B cell (primary cell): Measurements from ENCODE around the gene B4GALT3. TPM values are rescaled to one million over a fixed set of nuclear protein-coding genes. Genes with fewer than 3 reads are reported as not detected.
A peak's percentile ranks its signal among the peaks of the same experiment; 100 is the strongest.

Experiments
- ATAC-seq: fragments of 200-7000 bp; cut with Tn5 transposase; one replicate; pipeline ENCODE4 v1.10.0; 2021; ENCODE audit warnings: low read depth, mild to moderate bottlenecking, moderate number of reproducible peaks, moderate library complexity
- CTCF ChIA-PET: fragments of 350-600 bp; sonication (Branson Sonifier 250); formaldehyde crosslinking; loops from one replicate; lab custom pipeline; 2021; ENCODE audit warnings: antibody characterized with exemption, inconsistent platforms; lab: Charles Lee
- POLR2A ChIA-PET: fragments of 350-600 bp; sonication (Branson Sonifier 250); formaldehyde crosslinking; loops from one replicate; lab custom pipeline; 2021; ENCODE audit warnings: antibody characterized with exemption; lab: Charles Lee
- DNase-seq: peaks from one replicate; pipeline ENCODE4 v3.0.0; 2013
- H2AFZ ChIP-seq: 2 replicates; pipeline ENCODE4 v1.6.1; 2012; ENCODE audit warnings: mild to moderate bottlenecking, low read depth, low read length; ENCODE audit not compliant: insufficient read depth, poor library complexity, severe bottlenecking
- H3K27ac ChIP-seq, 2 donors: 1 replicate in 1 of 2; 2 replicates in 1 of 2; pipeline ENCODE4 v1.5.1; 2012 to 2013; ENCODE audit warnings: low read length in 2 of 2, mild to moderate bottlenecking in 2 of 2, moderate library complexity in 1 of 2
- H3K27me3 ChIP-seq, 4 experiments: fragments of 200-600 bp in 1 of 4; sonication (generic) in 1 of 4; replicated peaks in 1 of 4; 1 replicate in 2 of 4; 2 replicates in 2 of 4; pipeline versions ENCODE4 v1.6.1 to v1.7.0; 2013 to 2016; ENCODE audit warnings: low read length in 3 of 4, mild to moderate bottlenecking in 2 of 4, mixed read lengths in 1 of 4, moderate library complexity in 1 of 4; ENCODE audit not compliant: insufficient read depth in 4 of 4, control insufficient read depth in 3 of 4; ENCODE audit errors: control extremely low read depth in 1 of 4
- H3K36me3 ChIP-seq, 2 experiments: replicated peaks in 1 of 2; 1 replicate in 1 of 2; 2 replicates in 1 of 2; pipeline versions ENCODE4 v1.6.1 to v1.7.1; 2013; ENCODE audit warnings: low read length in 1 of 2; ENCODE audit not compliant: insufficient read depth in 2 of 2, control insufficient read depth in 1 of 2; ENCODE audit errors: control extremely low read depth in 1 of 2, extremely low read depth in 1 of 2
- H3K4me1 ChIP-seq, 2 donors: fragments of 200-600 bp in 1 of 2; sonication (generic) in 1 of 2; 1 replicate in 1 of 2; 2 replicates in 1 of 2; pipeline versions ENCODE4 v1.5.1 to v1.6.1; 2013 to 2017; ENCODE audit warnings: low read length in 2 of 2; ENCODE audit not compliant: control insufficient read depth in 2 of 2, insufficient read depth in 2 of 2
- H3K4me2 ChIP-seq: replicated peaks from 2 replicates; pipeline ENCODE3; 2012; ENCODE audit warnings: mild to moderate bottlenecking, low read depth, low read length; ENCODE audit not compliant: poor library complexity, severe bottlenecking
- H3K4me3 ChIP-seq, 5 experiments: fragments of 200-600 bp in 1 of 5; sonication (generic) in 1 of 5; 1 replicate in 3 of 5; 2 replicates in 2 of 5; pipeline versions ENCODE4 v1.5.1 to v1.7.0; 2011 to 2016; ENCODE audit warnings: low read length in 4 of 5, mild to moderate bottlenecking in 4 of 5, low read depth in 2 of 5, control low read depth in 1 of 5, moderate library complexity in 1 of 5; ENCODE audit not compliant: insufficient read depth in 1 of 5; ENCODE audit errors: control extremely low read depth in 1 of 5, extremely low read depth in 1 of 5
- H3K79me2 ChIP-seq: fragments of 200-600 bp; sonication (generic); one replicate; pipeline ENCODE4 v1.6.0; 2016; ENCODE audit warnings: low read length; ENCODE audit not compliant: control insufficient read depth, insufficient read depth
- H3K9ac ChIP-seq: fragments of 200-600 bp; sonication (generic); 2 replicates; pipeline ENCODE4 v1.6.1; 2017; ENCODE audit warnings: mild to moderate bottlenecking, low read length, moderate library complexity
- H3K9me3 ChIP-seq, 3 donors: one replicate each; pipeline versions ENCODE4 v1.6.1 to v1.7.1; 2013; ENCODE audit warnings: low read length in 2 of 3; ENCODE audit not compliant: control insufficient read depth in 2 of 3, insufficient read depth in 1 of 3; ENCODE audit errors: control extremely low read depth in 1 of 3
- H4K20me1 ChIP-seq: 2 replicates; pipeline ENCODE4 v1.6.0; 2012; ENCODE audit warnings: mild to moderate bottlenecking, low read length; ENCODE audit not compliant: insufficient read depth, control insufficient read depth, poor library complexity, severe bottlenecking
- H3K27ac Mint-ChIP-seq: one replicate; pipeline ENCODE4 v1.8.0; 2021; ENCODE audit warnings: mixed read lengths
- H3K27me3 Mint-ChIP-seq: one replicate; pipeline ENCODE4 v1.8.0; 2021; ENCODE audit warnings: mixed read lengths
- H3K4me1 Mint-ChIP-seq: one replicate; pipeline ENCODE4 v1.8.0; 2021; ENCODE audit warnings: mixed read lengths
- H3K4me3 Mint-ChIP-seq: one replicate; pipeline ENCODE4 v1.8.0; 2021; ENCODE audit warnings: mixed read lengths
- H3K9me3 Mint-ChIP-seq: one replicate; pipeline ENCODE4 v1.8.0; 2022; ENCODE audit warnings: mixed read lengths; ENCODE audit not compliant: insufficient read depth
- EZH2 ChIP-seq: IDR thresholded peaks from 2 replicates; pipeline ENCODE4 v1.6.1; 2012; ENCODE audit warnings: borderline replicate concordance, low read depth, mild to moderate bottlenecking, moderate library complexity, low read length; ENCODE audit not compliant: insufficient read depth, poor library complexity, severe bottlenecking
- WGBS: methylation state at CpG from one replicate; pipeline ENCODE4 v1.1.5; 2013; ENCODE audit warnings: missing lambda C conversion rate; ENCODE audit not compliant: insufficient coverage; 5-methylcytosine and 5-hydroxymethylcytosine counted together
- intact Hi-C: fragments of 100-400 bp; cut with micrococcal nuclease; formaldehyde crosslinking; loops from one replicate; pipeline ENCODE4 v1.10.0; 2022
- polyA plus RNA-seq: library from polyadenylated mRNA; depleted of rRNA; stranded (reverse); fragments of >200 nt; gene quantifications from 2 replicates; pipeline ENCODE4 v1.2.3, GENCODE V29; 2012
- total RNA-seq, 2 donors: library from RNA; stranded (reverse); fragments of 120-200 nt in 1 of 2; gene quantifications; 1 replicate in 1 of 2; 2 replicates in 1 of 2; pipeline versions ENCODE4 v1.2.3 to v1.2.4, GENCODE V29; 2013 to 2022
- TF ChIP-seq, protein P1 (sequence below): fragments of 200-600 bp; IDR thresholded peaks from one replicate; pipeline ENCODE4 v1.8.0; 2022; ENCODE audit warnings: antibody characterized with exemption, mild to moderate bottlenecking

B4GALT3 gene
- total and polyA plus RNA-seq, 2 donors (not counting 1 experiment from before 2014, with no cell fraction given): 37.6 to 59.6 TPM

DNA sequence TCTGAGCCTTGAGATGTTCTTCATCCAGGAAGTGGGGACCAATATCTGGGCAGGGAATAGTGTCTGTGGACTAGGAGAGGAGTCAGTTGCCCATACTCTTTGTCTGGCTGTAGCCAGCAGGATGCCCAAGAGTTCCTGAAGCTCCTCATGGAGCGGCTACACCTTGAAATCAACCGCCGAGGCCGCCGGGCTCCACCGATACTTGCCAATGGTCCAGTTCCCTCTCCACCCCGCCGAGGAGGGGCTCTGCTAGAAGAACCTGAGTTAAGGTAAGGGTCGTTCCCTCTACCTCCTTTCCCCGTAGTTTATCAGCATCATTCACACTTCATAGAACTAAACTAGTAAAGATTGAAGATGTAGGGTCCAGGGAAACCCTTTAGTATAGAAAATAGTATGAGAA lies 14.5 kb downstream of the B4GALT3 start:
- intact Hi-C loops: no loop called here

DNA sequence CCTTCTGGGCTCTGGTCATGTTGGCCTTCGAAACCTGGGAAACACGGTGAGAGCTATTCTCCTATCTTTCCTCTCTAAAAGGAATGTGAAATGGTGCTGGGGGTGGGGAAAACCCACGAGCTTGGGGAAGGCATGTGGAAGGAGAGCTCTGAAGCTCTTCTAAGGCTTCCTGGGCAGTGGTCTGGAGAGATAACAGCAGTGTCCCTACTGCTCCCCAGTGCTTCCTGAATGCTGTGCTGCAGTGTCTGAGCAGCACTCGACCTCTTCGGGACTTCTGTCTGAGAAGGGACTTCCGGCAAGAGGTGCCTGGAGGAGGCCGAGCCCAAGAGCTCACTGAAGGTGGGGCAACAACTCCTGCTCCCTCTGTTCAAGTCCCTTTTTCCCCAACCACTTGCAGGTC lies 15.3 kb downstream of the B4GALT3 start:
- peaks cover 31 to 43% of the 10 kb centered on the region in 2 donors for H3K4me1 ChIP-seq
- no peak overlapping the region for H3K27ac ChIP-seq
- ChIA-PET CTCF (interaction anchor here (0.8 to 2.0 kb wide), 2 partner anchors 40 to 64 kb away, joined by 3 to 5 read pairs; partner anchors contain the start of genes NDUFS2 and TOMM40L), POLR2A (no interaction called here)
- Mint-ChIP-seq H3K9me3 (no peaks in the 10 kb centered on the region), H3K4me1 (peaks cover 62% of the 10 kb centered on the region), H3K27me3 (no peaks in the 10 kb centered on the region), H3K4me3 (peak overlapping the region; percentile 46), H3K27ac (peak overlapping the region; percentile 48)
- peaks cover 0 to 39% of the 10 kb centered on the region in 2 experiments for H3K36me3 ChIP-seq
- H3K79me2 ChIP-seq: peaks cover 32% of the 10 kb centered on the region
- 87% methylated on average over 5 of the region's 7 CpGs for WGBS
- ATAC-seq: no peak
- no peak overlapping the region for H3K4me3 ChIP-seq
- DNase-seq: no peak
- no peak overlapping the region for H3K4me2 ChIP-seq
- H4K20me1 ChIP-seq: no peaks in the 10 kb centered on the region
- no peak for TF ChIP-seq EZH2
- TF ChIP-seq, protein P1, sequence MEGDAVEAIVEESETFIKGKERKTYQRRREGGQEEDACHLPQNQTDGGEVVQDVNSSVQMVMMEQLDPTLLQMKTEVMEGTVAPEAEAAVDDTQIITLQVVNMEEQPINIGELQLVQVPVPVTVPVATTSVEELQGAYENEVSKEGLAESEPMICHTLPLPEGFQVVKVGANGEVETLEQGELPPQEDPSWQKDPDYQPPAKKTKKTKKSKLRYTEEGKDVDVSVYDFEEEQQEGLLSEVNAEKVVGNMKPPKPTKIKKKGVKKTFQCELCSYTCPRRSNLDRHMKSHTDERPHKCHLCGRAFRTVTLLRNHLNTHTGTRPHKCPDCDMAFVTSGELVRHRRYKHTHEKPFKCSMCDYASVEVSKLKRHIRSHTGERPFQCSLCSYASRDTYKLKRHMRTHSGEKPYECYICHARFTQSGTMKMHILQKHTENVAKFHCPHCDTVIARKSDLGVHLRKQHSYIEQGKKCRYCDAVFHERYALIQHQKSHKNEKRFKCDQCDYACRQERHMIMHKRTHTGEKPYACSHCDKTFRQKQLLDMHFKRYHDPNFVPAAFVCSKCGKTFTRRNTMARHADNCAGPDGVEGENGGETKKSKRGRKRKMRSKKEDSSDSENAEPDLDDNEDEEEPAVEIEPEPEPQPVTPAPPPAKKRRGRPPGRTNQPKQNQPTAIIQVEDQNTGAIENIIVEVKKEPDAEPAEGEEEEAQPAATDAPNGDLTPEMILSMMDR: no peak
- peaks cover 0 to 3% (median 0%) of the 10 kb centered on the region in 3 donors for H3K9me3 ChIP-seq
- intact Hi-C loops: no loop called here
- H3K27me3 ChIP-seq: no peaks in the 10 kb centered on the region
- H3K9ac ChIP-seq: no peak overlapping the region
- no peak overlapping the region for H2AFZ ChIP-seq

More for the DNA sequence above, 14.5 kb downstream of the B4GALT3 start:
- H3K4me1 ChIP-seq: peaks cover 34 to 47% of the 10 kb centered on the region in 2 donors
- H3K27ac ChIP-seq: no peak overlapping the region
- no peak overlapping the region for H3K4me2 ChIP-seq
- no peak for ATAC-seq
- peaks cover 36% of the 10 kb centered on the region for H3K79me2 ChIP-seq
- Mint-ChIP-seq H3K4me3 (no peak overlapping the region), H3K27me3 (no peaks in the 10 kb centered on the region), H3K27ac (no peak overlapping the region), H3K4me1 (peaks cover 67% of the 10 kb centered on the region), H3K9me3 (no peaks in the 10 kb centered on the region)
- no peak overlapping the region for H3K4me3 ChIP-seq
- H3K9me3 ChIP-seq: peaks cover 0 to 3% (median 0%) of the 10 kb centered on the region in 3 donors
- no peak for DNase-seq
- ChIA-PET POLR2A (no interaction called here), CTCF (interaction anchor here (0.8 to 2.0 kb wide), 2 partner anchors 40 to 63 kb away, joined by 3 to 5 read pairs; partner anchors contain the start of genes NDUFS2 and TOMM40L)
- peaks cover 0 to 32% of the 10 kb centered on the region in 2 experiments for H3K36me3 ChIP-seq
- no peak overlapping the region for H3K9ac ChIP-seq
- no peaks in the 10 kb centered on the region for H3K27me3 ChIP-seq
- TF ChIP-seq EZH2: no peak
- TF ChIP-seq, protein P1: no peak
- H4K20me1 ChIP-seq: no peaks in the 10 kb centered on the region
- WGBS: 100% methylated on average over 6 of the region's 10 CpGs
- H2AFZ ChIP-seq: no peak overlapping the region
